Measurements from ENCODE around the gene PNLDC1.

- TF ChIP-seq POLR2AphosphoS5 (IDR thresholded peaks at IDR 0.05) (no peak), CTCF (IDR thresholded peaks at IDR 0.05) (no peak), EP300 (IDR thresholded peaks at IDR 0.05) (no peak), POLR2A (IDR thresholded peaks at IDR 0.05) (no peak)
Observed at GRCh38 chr6:159817951-159818739, 18.1 kb downstream of the PNLDC1 start.

Data from sigmoid colon (tissue), 4 donors.